SK-N-SH (cell line): ENCODE measurements around the gene KIF13A. TPM values are rescaled to one million over a fixed set of nuclear protein-coding genes. Genes with fewer than 3 reads are reported as not detected.

ENCODE experiments used
- CTCF ChIA-PET: fragments of 300-600, 350-600 bp; formaldehyde crosslinking; extraction: SDS; loops from one replicate; lab custom pipeline; 2021; lab: Yijun Ruan, JAX
- POLR2A ChIA-PET: fragments of 350-600 bp; sonication (Branson Sonifier 250); formaldehyde crosslinking; extraction: SDS; loops from one replicate; lab custom pipeline; 2020; ENCODE audit warnings: antibody characterized with exemption, inconsistent platforms; lab: Yijun Ruan, JAX
- DNase-seq: peaks from one replicate; pipeline ENCODE4 v3.0.0; 2012
- H2AFZ ChIP-seq: fragments of 200-600 bp; sonication (generic); 2 replicates; pipeline ENCODE4 v1.8.1; 2016; ENCODE audit warnings: antibody characterized with exemption, mild to moderate bottlenecking, low read depth
- H3F3A ChIP-seq: fragments of 200-600 bp; sonication (generic); replicated peaks from 2 replicates; pipeline ENCODE3; 2016; ENCODE audit warnings: antibody characterized with exemption, mild to moderate bottlenecking; ENCODE audit not compliant: insufficient read depth
- H3K27ac ChIP-seq, 2 experiments: fragments of 200-500 bp in 1 of 2; fragments of 200-600 bp in 1 of 2; sonication (Bioruptor generic) in 1 of 2; sonication (generic), shearing (Covaris generic) in 1 of 2; 2 replicates each; pipeline versions ENCODE4 v1.5.1 to v1.6.1; 2014 to 2016; ENCODE audit warnings: low read depth in 2 of 2, inconsistent platforms in 1 of 2, low read length in 1 of 2, mild to moderate bottlenecking in 1 of 2, mixed read lengths in 1 of 2
- H3K27me3 ChIP-seq: fragments of 200-600 bp; sonication (generic), shearing (Covaris generic); 2 replicates; pipeline ENCODE4 v1.6.1; 2016; ENCODE audit warnings: mixed run types; ENCODE audit not compliant: insufficient read depth
- H3K36me3 ChIP-seq, 2 experiments: fragments of 200-500 bp in 1 of 2; fragments of 200-600 bp in 1 of 2; sonication (Bioruptor generic) in 1 of 2; sonication (generic) in 1 of 2; replicated peaks in 1 of 2; 2 replicates each; pipeline versions ENCODE3 to v1.5.1; 2014 to 2016; ENCODE audit warnings: low read length in 1 of 2, mild to moderate bottlenecking in 1 of 2; ENCODE audit not compliant: insufficient read depth in 2 of 2, control insufficient read depth in 1 of 2
- H3K4me1 ChIP-seq, 2 experiments: fragments of 200-500 bp in 1 of 2; fragments of 200-600 bp in 1 of 2; sonication (Bioruptor generic) in 1 of 2; sonication (generic), shearing (Covaris generic) in 1 of 2; 2 replicates each; pipeline versions ENCODE4 v1.5.1 to v1.6.1; 2014 to 2016; ENCODE audit warnings: low read depth in 1 of 2, low read length in 1 of 2, mixed run types in 1 of 2; ENCODE audit not compliant: insufficient read depth in 2 of 2, control insufficient read depth in 1 of 2
- H3K4me2 ChIP-seq: fragments of 200-600 bp; sonication (generic), shearing (Covaris generic); 2 replicates; pipeline ENCODE4 v1.6.1; 2017; ENCODE audit warnings: mixed run types
- H3K4me3 ChIP-seq, 2 experiments: fragments of 200-500 bp in 1 of 2; fragments of 200-600 bp in 1 of 2; sonication (Bioruptor generic) in 1 of 2; sonication (generic), shearing (Covaris generic) in 1 of 2; 2 replicates each; pipeline versions ENCODE4 v1.5.1 to v1.8.1; 2014 to 2016; ENCODE audit warnings: low read depth in 2 of 2, inconsistent platforms in 1 of 2, low read length in 1 of 2, mild to moderate bottlenecking in 1 of 2, mixed read lengths in 1 of 2, moderate library complexity in 1 of 2
- H3K79me2 ChIP-seq: fragments of 200-600 bp; sonication (generic); 2 replicates; pipeline ENCODE4 v1.8.1; 2017; ENCODE audit warnings: mild to moderate bottlenecking; ENCODE audit not compliant: insufficient read depth
- H3K9ac ChIP-seq: fragments of 200-600 bp; sonication (generic); 2 replicates; pipeline ENCODE4 v1.6.1; 2017; ENCODE audit warnings: mixed run types
- H3K9me2 ChIP-seq: fragments of 200-600 bp; sonication (generic); 2 replicates; pipeline ENCODE4 v1.6.1; 2017; ENCODE audit warnings: mixed run types
- H3K9me3 ChIP-seq: fragments of 200-600 bp; sonication (generic); 2 replicates; pipeline ENCODE4 v1.6.1; 2017; ENCODE audit warnings: mixed run types, mild to moderate bottlenecking, moderate library complexity
- H4K20me1 ChIP-seq: fragments of 200-600 bp; sonication (generic); 2 replicates; pipeline ENCODE4 v1.6.1; 2017; ENCODE audit warnings: mild to moderate bottlenecking, mixed run types; ENCODE audit not compliant: insufficient read depth
- ELF1 ChIP-seq: IDR thresholded peaks from 2 replicates; pipeline ENCODE4 v1.4.0; 2012
- EP300 ChIP-seq, 2 experiments: IDR thresholded peaks; 2 replicates each; pipeline versions ENCODE4 v1.4.0 to v1.6.1; 2012; ENCODE audit warnings: borderline replicate concordance in 1 of 2, low read depth in 1 of 2, low read length in 1 of 2
- EZH2phosphoT487 ChIP-seq: fragments of 200-600 bp; sonication (generic); IDR thresholded peaks from 2 replicates; pipeline ENCODE4 v1.6.1; 2017; ENCODE audit warnings: low read depth, mixed run types, mild to moderate bottlenecking, antibody characterized with exemption, moderate library complexity, borderline replicate concordance
- FOSL2 ChIP-seq: IDR thresholded peaks from 2 replicates; pipeline ENCODE4 v1.4.0; 2012; ENCODE audit warnings: low read depth, mild to moderate bottlenecking, moderate library complexity, borderline replicate concordance
- FOXJ3 ChIP-seq: sonication (generic); formaldehyde crosslinking; IDR thresholded peaks from 2 replicates; pipeline ENCODE4 v1.5.1; 2020; ENCODE audit warnings: mild to moderate bottlenecking, missing genetic modification reagents
- FOXM1 ChIP-seq: IDR thresholded peaks from 2 replicates; pipeline ENCODE4 v1.4.0; 2012; ENCODE audit warnings: low read depth, mild to moderate bottlenecking
- GABPA ChIP-seq: IDR thresholded peaks from 2 replicates; pipeline ENCODE4 v1.4.0; 2012; ENCODE audit warnings: low read depth, mild to moderate bottlenecking
- GATA2 ChIP-seq: sonication (generic); formaldehyde crosslinking; IDR thresholded peaks from 2 replicates; pipeline ENCODE4 v1.5.0; 2020; ENCODE audit warnings: mild to moderate bottlenecking, missing genetic modification reagents
- IRF3 ChIP-seq: fragments of 150-350 bp; IDR thresholded peaks from 2 replicates; pipeline ENCODE4 v1.6.1; 2016; ENCODE audit warnings: mild to moderate bottlenecking, low read depth, low read length
- JUND ChIP-seq: IDR thresholded peaks from 2 replicates; pipeline ENCODE4 v1.4.0; 2012
- MEF2A ChIP-seq: IDR thresholded peaks from 2 replicates; pipeline ENCODE4 v1.4.0; 2012; ENCODE audit warnings: low read depth, borderline replicate concordance
- MXI1 ChIP-seq: IDR thresholded peaks from 2 replicates; pipeline ENCODE4 v1.6.1; 2012; ENCODE audit warnings: mild to moderate bottlenecking, low read depth, low read length, improper control_type of control experiment
- NFIC ChIP-seq: IDR thresholded peaks from 2 replicates; pipeline ENCODE4 v1.4.0; 2012; ENCODE audit warnings: borderline replicate concordance
- NRF1 ChIP-seq: IDR thresholded peaks from 2 replicates; pipeline ENCODE4 v1.6.1; 2012; ENCODE audit warnings: low read depth, mild to moderate bottlenecking, low read length
- PBX3 ChIP-seq: IDR thresholded peaks from 2 replicates; pipeline ENCODE4; 2012
- POLR2AphosphoS5 ChIP-seq: IDR thresholded peaks from 2 replicates; pipeline ENCODE4 v1.6.1; 2012; ENCODE audit warnings: low read depth, low read length
- RAD21 ChIP-seq: IDR thresholded peaks from 2 replicates; pipeline ENCODE4 v1.6.1; 2012; ENCODE audit warnings: mild to moderate bottlenecking, low read length
- RCOR1 ChIP-seq: fragments of 150-350 bp; IDR thresholded peaks from 2 replicates; pipeline ENCODE4 v1.6.1; 2017; ENCODE audit warnings: antibody characterized with exemption, low read length
- REST ChIP-seq: IDR thresholded peaks from 2 replicates; pipeline ENCODE4 v1.6.1; 2012; ENCODE audit warnings: mild to moderate bottlenecking, low read depth, low read length, moderate library complexity
- RFX5 ChIP-seq: IDR thresholded peaks from 2 replicates; pipeline ENCODE4 v1.6.1; 2012; ENCODE audit warnings: mild to moderate bottlenecking, improper control_type of control experiment, low read length
- RXRA ChIP-seq: IDR thresholded peaks from 2 replicates; pipeline ENCODE4 v1.4.0; 2012; ENCODE audit warnings: low read depth, mild to moderate bottlenecking, borderline replicate concordance
- SIN3A ChIP-seq: IDR thresholded peaks from 2 replicates; pipeline ENCODE4 v1.6.1; 2012; ENCODE audit warnings: low read depth, mild to moderate bottlenecking, low read length, moderate library complexity, borderline replicate concordance
- SMC3 ChIP-seq: IDR thresholded peaks from 2 replicates; pipeline ENCODE4 v1.6.1; 2012; ENCODE audit warnings: low read depth, low read length, improper control_type of control experiment
- TCF12 ChIP-seq: IDR thresholded peaks from 2 replicates; pipeline ENCODE4 v1.4.0; 2012
- TEAD4 ChIP-seq: IDR thresholded peaks from 2 replicates; pipeline ENCODE4 v1.4.0; 2012; ENCODE audit warnings: mild to moderate bottlenecking, borderline replicate concordance; ENCODE audit not compliant: insufficient read depth
- USF1 ChIP-seq: IDR thresholded peaks from 2 replicates; pipeline ENCODE4 v1.4.0; 2012; ENCODE audit warnings: low read depth, borderline replicate concordance
- YY1 ChIP-seq: IDR thresholded peaks from 2 replicates; pipeline ENCODE4 v1.4.0; 2012; ENCODE audit warnings: low read depth, mild to moderate bottlenecking
- WGBS: methylation state at CpG from one replicate; pipeline ENCODE4 v1.1.6; 2017; ENCODE audit warnings: low lambda C conversion rate; 5-methylcytosine and 5-hydroxymethylcytosine counted together
- polyA plus RNA-seq, 3 experiments: library from polyadenylated mRNA; depleted of rRNA; stranded (reverse); fragments of >200 nt; gene quantifications; 2 replicates each; pipeline ENCODE4 v1.2.3, GENCODE V29; 2012

The KIF13A gene
- polyA plus RNA-seq, 1 of the 3 experiments (the other 2 are of a cell fraction), result 18.2 TPM

- Histone ChIP-seq H3K4me2 (peak overlapping the region; percentile 64; the same call in 1 of the 2 replicates), H3K9ac (peak overlapping the region; percentile 53; the same call in 1 of the 2 replicates), H3K4me3 (no peak overlapping the region), H3K27me3 (no peaks in the 10 kb centered on the region), H3F3A (peaks cover 53% of the 10 kb centered on the region), H3K9me2 (no peaks in the 10 kb centered on the region), H3K36me3 (no peaks in the 10 kb centered on the region), H3K27ac (peak overlapping the region; percentile 80 to 96), H2AFZ (no peak overlapping the region), H4K20me1 (no peaks in the 10 kb centered on the region), H3K9me3 (no peaks in the 10 kb centered on the region), H3K4me1 (peaks cover 25 to 62% of the 10 kb centered on the region in 2 experiments), H3K79me2 (peaks cover 26% of the 10 kb centered on the region)
- POLR2A ChIA-PET, result no interaction called here
- 51% methylated on average over 6 of the region's 6 CpGs for WGBS
- DNase-seq, result no peak
- CTCF ChIA-PET, result interaction anchor here (1.7 kb wide), 1 partner anchor 62 kb away, joined by 6 read pairs; no protein-coding TSS in a partner anchor
- TF ChIP-seq RCOR1 (no peak), RFX5 (no peak), RAD21 (no peak), JUND (peak; percentile 96), NRF1 (no peak), GATA2 (CRISPR knock-in tag) (no peak), YY1 (0 out of 2 replicates have a peak, but pooled peaks have one; percentile 34), MXI1 (peak; percentile 25; the same call in 1 of the 2 replicates), FOXM1 (0 out of 2 replicates have a peak, but pooled peaks have one; percentile 32), NFIC (peak; percentile 74), SIN3A (peak; percentile 74; the same call in 1 of the 2 replicates), GABPA (peak; percentile 12; the same call in 1 of the 2 replicates), EP300 (IDR thresholded peaks at IDR 0.05; ENCODE audit: borderline replicate concordance in 1 of 2, low read depth in 1 of 2, low read length in 1 of 2) (peak; percentile 42 to 87; a peak in 2 of 4 replicates), TEAD4 (peak; percentile 64; the same call in 1 of the 2 replicates), EZH2phosphoT487 (no peak), FOSL2 (peak; percentile 97), PBX3 (peak; percentile 92), ELF1 (no peak), IRF3 (no peak), RXRA (peak; percentile 93; the same call in 1 of the 2 replicates), USF1 (no peak), FOXJ3 (CRISPR knock-in tag) (no peak), REST (0 out of 2 replicates have a peak, but pooled peaks have one; percentile 62), POLR2AphosphoS5 (peak; percentile 43; the same call in 1 of the 2 replicates), SMC3 (no peak), MEF2A (peak; percentile 81; the same call in 1 of the 2 replicates), TCF12 (peak; percentile 86)
Measured at GRCh38 chr6:17865798-17866725, 121.4 kb downstream of the KIF13A start.
